Stomach (tissue), 9 donors: ENCODE measurements around the gene PLS1. TPM values are rescaled to one million over a fixed set of nuclear protein-coding genes. Genes with fewer than 3 reads are reported as not detected.
A peak's percentile ranks its signal among the peaks of the same experiment; 100 is the strongest.

Source experiments
- DNase-seq, 2 donors: peaks; one replicate each; pipeline versions ENCODE4 v3.0.0 to v3.0.0-alpha.2; 2013 to 2019
- H3K27ac ChIP-seq, 5 donors: fragments of 200-600 bp in 4 of 5; sonication (generic) in 4 of 5; one replicate each; pipeline ENCODE4 v1.5.1; 2013 to 2019; ENCODE audit warnings: mild to moderate bottlenecking in 1 of 5, moderate library complexity in 1 of 5
- H3K27me3 ChIP-seq, 3 donors: fragments of 200-600 bp; sonication (generic); one replicate each; pipeline ENCODE4 v1.5.1; 2017 to 2019; ENCODE audit warnings: mixed run types in 1 of 3
- H3K36me3 ChIP-seq, 4 donors: fragments of 200-600 bp; sonication (generic); 1 replicate in 3 of 4; 2 replicates in 1 of 4; pipeline ENCODE4 v1.5.1; 2016 to 2019
- H3K4me1 ChIP-seq, 4 donors: fragments of 200-600 bp; sonication (generic); one replicate each; pipeline ENCODE4 v1.5.1; 2016 to 2019
- H3K4me3 ChIP-seq, 4 donors: fragments of 200-600 bp; sonication (generic) in 3 of 4; one replicate each; pipeline ENCODE4 v1.5.1; 2016 to 2019; ENCODE audit warnings: mild to moderate bottlenecking in 1 of 4
- H3K9me3 ChIP-seq, 4 donors: fragments of 200-600 bp; sonication (generic); one replicate each; pipeline ENCODE4 v1.5.1; 2016 to 2019
- EP300 ChIP-seq: sonication (generic); formaldehyde crosslinking; IDR thresholded peaks from one replicate; pipeline ENCODE4 v1.6.1; 2017; ENCODE audit warnings: antibody characterized with exemption
- POLR2A ChIP-seq, 4 donors: fragments of 450-650 bp; IDR thresholded peaks; one replicate each; pipeline ENCODE4 v1.6.1; 2016; ENCODE audit warnings: antibody characterized with exemption in 4 of 4, control low read depth in 2 of 4, mild to moderate bottlenecking in 1 of 4, moderate library complexity in 1 of 4
- POLR2AphosphoS5 ChIP-seq, 3 donors: sonication (generic); formaldehyde crosslinking; IDR thresholded peaks; one replicate each; pipeline ENCODE4 v1.6.1; 2016; ENCODE audit warnings: antibody characterized with exemption in 3 of 3
- WGBS, 5 donors: extraction: QIAGEN DNeasy Blood & Tissue Kit in 3 of 5; methylation state at CpG; one replicate each; pipeline versions ENCODE4 v1.1.5 to v1.1.7; 2013 to 2018; 5-methylcytosine and 5-hydroxymethylcytosine counted together
- intact Hi-C: fragments of 100-400 bp; cut with DNase I; formaldehyde crosslinking; loops from one replicate; pipeline ENCODE4 v1.15.1; 2023; ENCODE audit warnings: low total_unique reads
- polyA plus RNA-seq, 3 donors: library from polyadenylated mRNA; stranded (reverse); fragments of 200-250 nt; gene quantifications; one replicate each; pipeline ENCODE4 v1.2.3, GENCODE V29; 2013
- total RNA-seq, 5 donors: library from RNA; depleted of rRNA; stranded (reverse); fragments of >200 nt; gene quantifications; one replicate each; pipeline versions ENCODE4 v1.1.0 to v1.2.3, GENCODE V29; 2014 to 2016
- TF ChIP-seq, protein P1 (sequence below), 7 experiments: fragments of 450-650 bp in 4 of 7; fragments of 200-600 bp in 3 of 7; sonication (generic) in 3 of 7; IDR thresholded peaks; one replicate each; pipeline ENCODE4 v1.5.1; 2016 to 2019; ENCODE audit warnings: antibody characterized with exemption in 7 of 7, control low read depth in 2 of 7, mild to moderate bottlenecking in 1 of 7
- donor health status: healthy with polysubstance abuse.
- donor health status: Bipolar disorder and iron deficiency.
- donor health status: healthy.

PLS1 gene
- total and polyA plus RNA-seq, 8 donors: 5.2 to 79.1 (median 19.3) TPM

DNA sequence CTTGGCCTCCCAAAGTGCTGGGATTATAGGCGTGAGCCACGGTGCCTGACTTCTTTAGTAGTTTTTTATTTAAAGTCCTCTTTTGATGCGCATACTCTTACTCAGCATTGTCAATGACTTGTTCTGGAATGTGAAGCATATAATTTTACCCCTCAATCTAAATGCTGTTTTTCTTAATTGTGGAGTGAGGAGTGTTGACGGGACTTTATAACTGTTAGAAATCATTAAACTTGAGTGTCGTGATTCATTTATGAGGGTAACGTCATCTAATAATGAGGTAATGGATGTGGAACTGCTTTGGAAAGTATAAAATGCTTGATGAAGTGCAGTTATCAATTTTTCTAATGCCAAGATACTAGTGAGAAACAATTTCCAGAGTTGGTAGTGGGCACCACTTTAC lies 48.3 kb downstream of the PLS1 start:
- TF ChIP-seq POLR2A (IDR thresholded peaks at IDR 0.05) (no peak), EP300 (no peak), POLR2AphosphoS5 (IDR thresholded peaks at IDR 0.05) (no peak)
- TF ChIP-seq, protein P1, sequence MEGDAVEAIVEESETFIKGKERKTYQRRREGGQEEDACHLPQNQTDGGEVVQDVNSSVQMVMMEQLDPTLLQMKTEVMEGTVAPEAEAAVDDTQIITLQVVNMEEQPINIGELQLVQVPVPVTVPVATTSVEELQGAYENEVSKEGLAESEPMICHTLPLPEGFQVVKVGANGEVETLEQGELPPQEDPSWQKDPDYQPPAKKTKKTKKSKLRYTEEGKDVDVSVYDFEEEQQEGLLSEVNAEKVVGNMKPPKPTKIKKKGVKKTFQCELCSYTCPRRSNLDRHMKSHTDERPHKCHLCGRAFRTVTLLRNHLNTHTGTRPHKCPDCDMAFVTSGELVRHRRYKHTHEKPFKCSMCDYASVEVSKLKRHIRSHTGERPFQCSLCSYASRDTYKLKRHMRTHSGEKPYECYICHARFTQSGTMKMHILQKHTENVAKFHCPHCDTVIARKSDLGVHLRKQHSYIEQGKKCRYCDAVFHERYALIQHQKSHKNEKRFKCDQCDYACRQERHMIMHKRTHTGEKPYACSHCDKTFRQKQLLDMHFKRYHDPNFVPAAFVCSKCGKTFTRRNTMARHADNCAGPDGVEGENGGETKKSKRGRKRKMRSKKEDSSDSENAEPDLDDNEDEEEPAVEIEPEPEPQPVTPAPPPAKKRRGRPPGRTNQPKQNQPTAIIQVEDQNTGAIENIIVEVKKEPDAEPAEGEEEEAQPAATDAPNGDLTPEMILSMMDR (IDR thresholded peaks at IDR 0.05): no peak
- Histone ChIP-seq H3K4me3 (no peak overlapping the region), H3K4me1 (no peaks in the 10 kb centered on the region), H3K27ac (no peak overlapping the region), H3K9me3 (no peaks in the 10 kb centered on the region), H3K36me3 (no peaks in the 10 kb centered on the region), H3K27me3 (no peaks in the 10 kb centered on the region)
- intact Hi-C loops: no loop called here
- WGBS, 5 donors: 79 to 95% (median 80%) methylated on average over 6 of the region's 6 CpGs
- no peak for DNase-seq

DNA sequence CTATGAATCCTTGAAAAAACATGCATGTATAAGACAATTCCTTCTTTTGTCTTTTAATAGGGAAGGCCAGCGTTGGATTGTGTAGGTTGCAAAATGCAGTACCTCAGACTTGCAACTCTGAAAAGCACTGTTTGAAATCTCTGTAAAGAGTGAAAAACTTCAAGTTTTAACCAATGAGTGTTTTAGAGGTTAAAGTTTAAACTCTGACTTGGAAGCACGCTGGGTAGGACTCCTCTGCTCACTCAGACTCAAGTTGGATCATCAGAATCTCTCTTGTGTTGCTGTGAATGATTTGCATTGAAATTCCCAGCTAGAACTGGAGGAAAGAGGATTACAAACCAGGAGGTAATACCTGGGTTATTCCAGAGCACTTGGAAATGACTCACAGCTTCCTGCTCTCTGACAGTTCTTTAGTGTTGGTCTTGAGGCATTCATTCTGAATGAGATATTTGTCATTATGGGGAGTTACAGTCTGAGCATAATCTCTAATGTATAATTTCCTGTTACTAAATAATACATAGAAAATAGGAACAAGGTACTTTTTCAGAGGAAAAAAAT lies 49.1 kb downstream of the PLS1 start:
- no peaks in the 10 kb centered on the region for H3K4me1 ChIP-seq
- intact Hi-C loops: no loop called here
- H3K27me3 ChIP-seq: no peaks in the 10 kb centered on the region
- H3K9me3 ChIP-seq: no peaks in the 10 kb centered on the region
- peak in 1 of 2 donors; percentile 63 for DNase-seq
- no peaks in the 10 kb centered on the region for H3K36me3 ChIP-seq
- no peak overlapping the region for H3K27ac ChIP-seq
- WGBS, 5 donors: 67 to 79% (median 70%) methylated on average over 2 of the region's 2 CpGs
- no peak overlapping the region for H3K4me3 ChIP-seq
- TF ChIP-seq POLR2AphosphoS5 (IDR thresholded peaks at IDR 0.05) (peak in 1 of 3 donors; percentile 23), EP300 (no peak)

DNA sequence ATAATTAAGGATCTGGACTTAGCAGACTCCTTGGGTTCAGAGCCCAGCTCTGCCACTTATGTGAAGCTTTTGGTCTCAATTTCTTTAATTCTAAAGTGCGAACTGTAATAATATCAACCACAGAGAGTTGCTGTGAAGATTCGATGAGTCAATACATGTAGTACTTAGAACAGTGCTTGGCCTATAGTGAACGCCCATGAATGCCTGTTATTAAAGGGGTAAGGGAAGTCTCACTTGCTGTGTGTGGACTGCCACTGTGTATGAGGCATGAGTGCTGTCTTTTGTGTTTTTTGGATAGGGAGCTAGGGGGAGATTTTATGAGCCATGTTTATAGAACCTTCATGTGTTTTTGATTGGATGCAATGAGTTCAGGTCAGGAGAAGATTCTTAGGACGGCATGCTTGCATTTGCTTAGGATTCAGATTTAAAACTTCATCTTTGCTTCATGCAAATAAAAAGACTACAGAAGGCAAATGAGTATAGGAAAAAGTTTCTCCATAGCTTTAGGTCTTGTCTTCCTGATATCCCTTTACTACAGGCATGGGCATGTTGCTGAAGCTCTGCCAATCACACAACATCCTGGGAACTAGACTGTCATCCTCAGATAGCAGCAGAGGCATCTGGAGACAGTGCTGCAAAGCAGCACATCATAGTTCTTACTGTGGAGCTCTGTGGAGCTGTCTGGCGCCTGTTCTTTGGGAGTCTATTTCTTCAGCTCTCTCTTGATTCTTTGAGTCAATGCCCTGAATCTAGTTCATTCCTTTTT lies 50.0 kb downstream of the PLS1 start:
- WGBS, 5 donors: 85 to 95% (median 87%) methylated on average over 5 of the region's 5 CpGs

DNA sequence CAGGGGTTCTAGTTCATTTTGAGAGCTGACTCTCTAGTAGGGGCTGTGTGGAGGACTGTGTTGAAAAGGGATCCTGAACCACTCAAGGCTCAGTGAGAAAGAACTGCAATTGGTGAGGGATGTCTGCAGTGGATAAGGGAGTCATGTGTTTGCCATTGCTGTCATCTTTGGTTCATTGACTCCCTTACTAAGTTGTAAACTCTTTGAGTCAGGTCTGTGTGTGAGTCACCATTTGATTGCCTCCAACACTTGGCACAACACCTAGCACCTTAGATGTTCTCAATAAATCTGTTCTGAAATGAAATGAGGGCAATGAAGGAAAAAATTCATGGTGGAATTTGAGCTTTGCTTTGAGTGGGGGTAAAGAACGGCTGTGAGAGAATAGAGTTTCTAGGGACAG lies 51.7 kb downstream of the PLS1 start:
- Histone ChIP-seq H3K4me1 (no peaks in the 10 kb centered on the region), H3K4me3 (no peak overlapping the region), H3K36me3 (no peaks in the 10 kb centered on the region), H3K27ac (no peak overlapping the region), H3K27me3 (no peaks in the 10 kb centered on the region), H3K9me3 (no peaks in the 10 kb centered on the region)
- WGBS, 5 donors: 66 to 92% (median 79%) methylated on average over 1 of the region's 1 CpG
- intact Hi-C loops: no loop called here
- no peak for TF ChIP-seq POLR2AphosphoS5 (IDR thresholded peaks at IDR 0.05)
- TF ChIP-seq POLR2A (IDR thresholded peaks at IDR 0.05): no peak
- no peak for TF ChIP-seq EP300
- TF ChIP-seq, protein P1 (IDR thresholded peaks at IDR 0.05): no peak
- DNase-seq: peak in 1 of 2 donors; percentile 10

More for the DNA sequence above, 50.0 kb downstream of the PLS1 start:
- Histone ChIP-seq H3K27me3 (no peaks in the 10 kb centered on the region), H3K9me3 (no peaks in the 10 kb centered on the region), H3K4me1 (no peaks in the 10 kb centered on the region), H3K27ac (no peak overlapping the region), H3K4me3 (no peak overlapping the region), H3K36me3 (no peaks in the 10 kb centered on the region)
- TF ChIP-seq, protein P1 (IDR thresholded peaks at IDR 0.05): no peak
- no peak for TF ChIP-seq EP300
- TF ChIP-seq POLR2A (IDR thresholded peaks at IDR 0.05): no peak
- TF ChIP-seq POLR2AphosphoS5 (IDR thresholded peaks at IDR 0.05): no peak
- DNase-seq: no peak
- intact Hi-C loops: no loop called here

DNA sequence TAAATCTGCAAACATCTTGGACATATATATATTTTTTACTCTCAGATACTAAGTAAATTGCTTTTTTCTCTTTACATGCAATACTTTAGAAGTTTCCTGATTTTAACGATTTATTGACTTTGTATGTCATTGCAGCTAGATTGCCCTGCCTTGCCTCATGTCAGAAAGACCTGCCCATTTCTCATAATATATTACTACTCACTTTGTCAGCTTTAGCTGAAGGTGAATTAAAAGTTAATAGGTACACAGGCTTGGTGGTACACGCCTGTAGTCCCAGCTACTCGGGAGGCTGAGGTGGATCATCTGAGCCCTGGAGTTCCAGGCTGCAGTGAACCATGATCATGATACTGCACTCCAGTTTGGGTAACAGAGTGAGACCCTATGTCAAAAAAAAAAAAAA lies 52.8 kb downstream of the PLS1 start:
- H3K9me3 ChIP-seq: no peaks in the 10 kb centered on the region
- no peak for DNase-seq
- no peaks in the 10 kb centered on the region for H3K4me1 ChIP-seq
- H3K27ac ChIP-seq: no peak overlapping the region
- 84 to 96% (median 91%) methylated on average over 3 of the region's 3 CpGs for WGBS, 5 donors
- no peak for TF ChIP-seq POLR2A (IDR thresholded peaks at IDR 0.05)
- no peak for TF ChIP-seq POLR2AphosphoS5 (IDR thresholded peaks at IDR 0.05)
- TF ChIP-seq, protein P1 (IDR thresholded peaks at IDR 0.05): no peak
- no peak for TF ChIP-seq EP300
- H3K4me3 ChIP-seq: no peak overlapping the region
- no peaks in the 10 kb centered on the region for H3K27me3 ChIP-seq
- intact Hi-C loops: no loop called here
- H3K36me3 ChIP-seq: no peaks in the 10 kb centered on the region
